Activated T-helper 1 cell treated with anti-CD3 and anti-CD28 coated beads, Interleukin-2, amount 50 U/mL, for 16 hours (primary cell): ENCODE results near the gene GNE.
A peak's percentile ranks its signal among the peaks of the same experiment; 100 is the strongest.
"Not testable (repeated sequence)": the region's sequence is repeated elsewhere in the genome, so short reads cannot be mapped to it uniquely, and the experiment has no call there.

ENCODE experiments used
- DNase-seq, 2 donors: peaks; one replicate each; pipeline ENCODE4 v3.0.0-alpha.2; 2020; ENCODE audit warnings: low read depth in 1 of 2, low spot score in 1 of 2

Gene GNE

DNA sequence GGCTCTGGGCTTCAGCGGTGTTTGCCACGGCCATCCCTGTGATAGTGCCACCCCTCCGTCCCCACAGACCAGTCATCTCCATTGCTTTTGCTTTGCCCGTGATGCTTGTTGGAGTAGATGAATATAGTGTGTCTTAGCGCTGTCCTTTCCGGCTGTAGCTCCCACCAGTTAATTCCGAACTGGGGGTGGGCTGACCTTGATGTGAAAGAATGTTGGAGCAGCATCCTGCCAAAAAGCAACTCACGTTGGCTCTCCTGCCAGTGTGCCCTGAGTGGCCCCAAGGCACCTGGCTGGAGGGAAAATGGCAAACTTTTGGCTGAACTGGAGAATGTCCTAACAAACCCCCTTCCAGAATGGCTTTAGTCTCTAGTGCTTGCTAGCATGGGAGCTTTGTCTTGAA lies 47.5 kb downstream of the GNE start:
- DNase-seq: no peak

DNA sequence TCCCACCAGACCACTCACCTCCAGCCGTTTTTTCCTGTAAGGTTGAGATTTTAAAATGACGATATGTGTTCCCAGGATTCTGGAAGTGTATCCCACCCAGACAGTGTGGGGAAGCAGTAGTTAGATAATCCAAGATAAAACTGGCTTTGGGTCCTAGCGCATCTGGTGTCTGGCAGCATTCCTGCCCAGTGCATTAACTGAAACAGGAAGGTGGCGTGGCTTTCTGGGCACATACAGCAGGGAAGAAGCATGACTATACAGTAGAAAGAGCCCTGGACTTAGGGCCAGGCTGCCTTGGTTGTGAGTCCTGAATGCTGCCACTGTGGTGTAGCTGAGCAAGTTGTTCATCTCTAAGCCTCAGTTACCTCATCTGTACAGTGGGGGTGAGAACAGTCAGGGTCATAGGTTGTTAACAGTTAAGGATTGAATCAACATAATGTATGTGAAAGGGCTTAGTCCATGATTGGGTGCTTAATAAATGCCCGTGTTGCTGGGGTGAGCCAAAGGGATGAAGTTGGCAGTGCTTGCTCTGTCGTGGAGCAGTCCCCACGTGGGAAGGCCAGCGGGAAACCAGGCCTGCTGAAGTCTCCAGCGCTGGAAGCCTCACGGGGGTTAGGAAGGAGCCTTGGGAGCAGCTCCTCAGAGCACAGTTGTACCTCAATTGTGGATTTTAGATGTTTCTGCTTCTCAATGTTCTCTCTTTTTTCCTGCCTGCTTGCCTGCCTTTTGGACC lies 49.6 kb downstream of the GNE start:
- DNase-seq: no peak

DNA sequence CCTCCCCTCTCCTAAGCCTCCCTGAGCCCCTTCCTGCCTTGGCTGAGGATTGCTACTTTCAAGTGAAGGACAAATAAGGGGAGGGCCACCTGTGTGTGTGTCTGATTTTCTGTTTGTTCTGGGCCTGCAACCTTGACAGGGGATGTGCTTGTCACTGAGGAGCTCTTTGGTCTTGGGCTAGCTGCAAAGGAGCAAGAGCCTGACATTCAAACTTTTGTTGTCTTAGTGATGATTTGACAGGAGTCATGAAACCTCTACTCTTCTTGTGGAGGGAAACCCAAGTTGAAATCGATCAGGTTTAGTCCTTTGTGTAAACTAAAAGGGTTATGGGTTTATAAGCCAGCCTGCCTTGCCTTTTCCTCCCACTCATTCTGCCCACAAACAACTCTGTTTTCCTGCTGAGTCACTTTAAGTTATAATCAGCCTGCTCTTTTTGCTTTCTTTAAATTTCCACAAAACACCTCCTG lies 50.7 kb downstream of the GNE start:
- no peak for DNase-seq

DNA sequence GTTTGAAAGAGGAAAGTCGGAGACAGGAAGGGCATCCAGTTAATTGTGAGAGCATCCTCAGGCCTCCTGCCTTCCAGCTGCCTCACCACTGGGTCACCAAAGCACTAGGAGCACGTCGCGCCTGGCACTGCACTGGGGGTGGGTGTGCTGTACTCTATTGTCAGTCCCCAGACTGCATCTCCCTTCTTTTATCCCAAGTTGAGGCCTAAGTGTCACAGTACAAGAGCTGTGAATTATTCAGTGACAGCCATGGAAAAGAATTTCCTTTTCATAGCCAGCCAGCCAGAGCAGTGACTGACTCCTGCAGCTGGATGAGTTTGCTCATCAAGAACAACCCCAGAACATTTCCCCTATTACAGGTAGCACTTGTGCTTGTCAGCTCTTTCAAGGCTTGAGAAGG lies 51.2 kb downstream of the GNE start:
- no peak for DNase-seq

DNA sequence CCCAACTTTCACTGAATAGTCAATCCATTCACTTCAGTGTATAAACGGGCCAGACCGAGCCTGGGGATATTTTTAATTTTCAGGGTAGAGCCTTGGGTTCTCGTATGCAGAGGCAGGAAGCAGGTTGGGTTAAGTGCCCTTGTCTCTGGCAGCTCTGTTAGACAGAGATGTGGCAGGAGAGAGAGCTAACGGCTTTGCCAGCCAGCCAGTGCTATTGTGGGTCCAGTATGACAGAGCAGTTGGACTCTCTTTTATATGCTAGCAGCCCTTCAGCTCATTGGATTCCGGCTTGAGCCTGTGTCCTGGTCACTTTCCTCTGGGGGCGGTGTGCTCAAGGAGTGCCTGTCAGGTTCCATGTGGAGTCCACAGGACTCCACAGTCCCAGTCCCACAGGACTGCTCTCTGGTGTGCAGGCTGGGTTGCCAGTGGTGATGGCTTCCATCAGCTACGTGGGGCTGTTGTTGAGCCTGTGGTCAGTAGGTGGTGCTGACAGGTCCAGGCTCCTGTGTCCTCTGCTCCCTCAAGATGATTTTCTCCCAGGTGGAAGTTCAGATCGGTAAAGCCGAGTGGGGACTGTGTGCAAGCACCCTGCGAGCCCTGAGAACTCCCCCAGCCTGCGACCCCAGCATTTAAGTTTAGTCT lies 53.2 kb downstream of the GNE start:
- DNase-seq: no peak

DNA sequence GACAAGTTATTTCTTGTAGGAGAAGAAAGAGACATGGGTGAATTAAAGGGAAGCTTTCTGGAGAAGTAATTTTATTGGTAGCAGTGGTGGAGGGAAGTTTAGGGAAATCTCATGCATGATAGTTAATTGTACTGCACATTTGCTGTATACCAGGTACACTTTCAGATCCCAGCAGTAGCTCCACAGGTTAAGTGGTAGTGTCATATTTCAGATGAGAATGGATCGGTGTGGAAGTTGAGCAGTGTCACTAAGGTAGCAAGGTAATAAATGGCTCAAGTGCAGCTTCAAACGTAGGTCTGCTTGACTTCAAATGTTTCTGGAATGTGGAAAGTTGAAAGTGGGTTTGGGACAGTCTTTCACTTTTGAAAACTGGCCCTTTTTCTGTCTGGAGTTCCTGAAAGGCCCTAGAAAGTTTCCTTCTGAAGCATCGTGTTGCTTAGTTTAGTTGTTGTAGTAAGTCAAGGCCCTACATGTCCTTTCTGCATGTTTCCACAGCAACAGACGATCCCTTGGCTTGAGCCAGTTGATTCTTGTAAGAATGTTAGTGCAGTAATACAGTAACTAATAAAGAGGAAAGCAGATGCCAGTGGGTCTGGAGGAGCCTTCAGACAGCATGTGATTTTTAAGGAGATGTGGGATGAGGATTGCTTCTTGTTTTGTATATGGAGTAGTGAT lies 63.8 kb downstream of the GNE start:
- no peak for DNase-seq

DNA sequence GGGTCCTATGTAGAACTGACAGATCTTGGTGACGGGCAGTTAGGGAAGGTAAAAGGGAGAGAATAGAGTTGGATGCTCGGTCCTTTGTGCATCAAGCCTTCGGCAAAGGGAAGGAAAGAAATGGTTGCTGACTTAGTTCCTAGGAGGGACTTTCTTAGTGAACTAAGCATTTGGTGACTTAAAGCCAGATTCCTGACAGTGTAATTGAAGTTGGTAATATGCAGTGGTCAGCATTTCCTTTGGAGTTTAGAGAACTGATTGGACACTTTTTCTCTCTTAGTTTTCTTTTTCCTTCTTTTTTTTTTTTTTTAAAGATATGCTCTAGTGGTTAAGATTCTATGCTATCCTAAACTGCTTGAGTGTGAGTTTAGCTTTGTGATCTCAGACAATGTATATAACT lies 65.2 kb downstream of the GNE start:
- DNase-seq: no peak

DNA sequence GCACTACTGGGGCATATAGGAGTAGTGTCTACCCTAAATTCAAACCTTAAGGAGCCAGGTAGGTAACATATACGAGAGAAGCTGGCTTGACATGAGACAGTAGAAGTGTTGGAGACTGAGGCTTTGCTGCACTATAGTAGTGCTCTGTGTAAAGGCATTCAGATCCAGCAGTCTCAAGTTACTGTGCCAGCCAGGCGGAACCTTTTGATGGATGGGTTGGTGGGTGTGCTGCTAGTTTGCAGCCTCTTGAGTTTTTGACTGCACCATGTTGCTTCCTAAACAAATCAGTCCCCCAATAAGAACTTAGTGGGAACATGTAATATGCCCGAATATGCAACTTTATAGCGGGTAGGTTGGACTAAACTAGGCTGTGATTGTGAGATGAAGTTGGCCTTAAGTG lies 66.1 kb downstream of the GNE start:
- no peak for DNase-seq

DNA sequence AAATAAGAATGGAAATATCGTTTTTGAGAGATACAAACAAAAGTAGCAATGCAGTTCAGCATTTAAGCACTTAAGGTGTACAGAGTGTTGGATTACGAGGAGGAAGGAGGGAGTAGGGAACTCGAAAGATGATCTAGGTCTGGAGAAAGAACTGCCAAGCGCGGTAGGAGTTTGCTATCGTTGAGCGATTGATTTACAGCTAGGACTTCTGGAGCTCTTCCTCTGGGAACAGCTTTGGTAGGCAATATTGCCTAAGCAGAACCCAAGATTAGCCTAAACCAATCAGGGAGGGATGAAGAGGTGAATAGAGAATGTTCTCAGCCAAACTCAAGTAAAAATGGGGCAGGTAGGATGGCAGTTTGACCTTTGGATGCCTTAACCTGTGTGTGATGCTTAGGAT lies 66.6 kb downstream of the GNE start:
- no peak for DNase-seq

DNA sequence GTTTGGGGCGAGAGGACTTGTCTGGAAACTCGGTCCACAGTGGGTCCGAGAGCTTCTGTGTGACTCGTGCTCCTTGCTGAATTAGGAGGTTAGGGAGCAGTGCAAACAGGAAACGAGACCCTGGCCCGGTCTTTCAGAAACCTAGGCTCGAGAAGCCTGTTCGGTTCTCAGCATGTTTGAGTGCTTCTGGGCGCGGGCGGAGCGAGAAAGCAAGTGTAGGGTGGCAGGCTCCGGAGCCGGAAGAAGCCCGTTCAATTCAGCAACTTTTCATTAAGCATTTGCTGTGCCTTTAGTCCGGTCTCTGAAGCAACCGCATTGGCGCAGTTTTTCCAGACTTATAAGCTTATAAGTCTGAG lies 67.0 kb downstream of the GNE start:
- DNase-seq: peak; percentile 6 to 21

DNA sequence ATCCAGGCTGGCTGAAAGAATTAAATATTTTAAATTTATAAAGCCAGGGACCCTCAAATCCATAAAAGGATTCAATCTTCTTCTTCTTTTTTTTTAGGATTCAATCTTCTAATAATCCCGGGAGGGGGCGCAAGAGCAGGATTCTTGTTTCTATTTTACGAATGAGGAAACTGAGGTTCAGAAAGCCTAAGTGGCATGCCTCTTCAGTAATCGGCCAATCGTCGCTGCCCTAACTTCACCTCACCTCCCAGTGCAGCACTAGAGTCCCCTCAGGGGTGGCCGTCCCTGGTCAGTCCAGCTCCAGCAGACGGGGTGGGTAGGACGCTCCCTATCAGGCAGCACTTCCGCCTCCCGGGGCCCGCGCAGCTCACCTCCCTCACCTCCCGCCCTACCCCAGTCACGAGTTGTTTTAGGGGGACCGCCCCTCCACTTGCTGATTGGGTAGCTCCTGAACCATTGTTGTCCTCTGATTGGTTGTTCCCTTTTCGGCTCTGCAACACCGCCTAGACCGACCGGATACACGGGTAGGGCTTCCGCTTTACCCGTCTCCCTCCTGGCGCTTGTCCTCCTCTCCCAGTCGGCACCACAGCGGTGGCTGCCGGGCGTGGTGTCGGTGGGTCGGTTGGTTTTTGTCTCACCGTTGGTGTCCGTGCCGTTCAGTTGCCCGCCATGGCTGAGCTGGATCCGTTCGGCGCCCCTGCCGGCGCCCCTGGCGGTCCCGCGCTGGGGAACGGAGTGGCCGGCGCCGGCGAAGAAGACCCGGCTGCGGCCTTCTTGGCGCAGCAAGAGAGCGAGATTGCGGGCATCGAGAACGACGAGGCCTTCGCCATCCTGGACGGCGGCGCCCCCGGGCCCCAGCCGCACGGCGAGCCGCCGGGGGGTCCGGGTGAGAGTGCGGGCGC lies 67.6 kb downstream of the GNE start, which contains the start of gene CLTA:
TSS of gene CLTA (plus strand) at position 534 of the 902 bp plus-strand sequence. CDS start at position 670, 136 bp downstream.
- peak; percentile 81 to 91 for DNase-seq

DNA sequence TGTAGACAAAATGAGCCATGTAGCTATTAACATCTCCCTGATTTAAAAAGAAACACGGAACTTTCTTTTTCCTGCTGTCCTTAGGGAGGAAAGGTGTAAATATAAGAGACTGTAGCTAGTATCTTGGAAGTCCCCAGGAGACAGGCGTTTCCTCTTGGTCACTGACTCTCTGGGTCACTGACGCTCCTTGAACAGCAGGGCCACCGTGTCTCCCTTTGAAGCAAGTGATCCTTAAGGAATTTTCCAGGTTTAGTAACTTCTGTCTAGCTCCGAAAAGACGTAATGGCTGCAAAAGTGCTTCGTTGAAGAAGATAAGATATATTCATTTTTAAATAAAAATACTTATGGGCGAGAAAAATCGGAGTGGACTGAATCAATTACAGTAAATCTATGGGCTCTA lies 68.3 kb downstream of the GNE start:
- DNase-seq: no peak

DNA sequence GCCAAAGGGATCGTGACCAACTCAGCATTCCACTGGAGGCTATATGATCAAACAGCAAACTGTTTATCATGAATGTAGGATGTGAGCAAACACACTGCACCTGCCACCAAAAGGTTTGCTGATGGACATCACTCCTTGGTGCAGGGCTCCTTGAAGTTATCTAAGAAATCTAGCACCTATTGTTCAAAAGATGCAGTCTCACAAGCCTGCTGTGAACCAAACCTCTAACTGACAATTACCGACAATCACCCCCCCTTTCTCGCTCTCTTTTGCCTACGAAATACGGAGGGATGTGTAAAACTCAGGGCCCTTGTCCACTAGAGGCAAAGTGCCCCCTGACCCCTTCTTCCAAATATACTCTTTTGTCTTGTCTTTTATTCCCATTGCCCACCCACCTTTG lies 70.0 kb downstream of the GNE start:
- DNase-seq: no peak

DNA sequence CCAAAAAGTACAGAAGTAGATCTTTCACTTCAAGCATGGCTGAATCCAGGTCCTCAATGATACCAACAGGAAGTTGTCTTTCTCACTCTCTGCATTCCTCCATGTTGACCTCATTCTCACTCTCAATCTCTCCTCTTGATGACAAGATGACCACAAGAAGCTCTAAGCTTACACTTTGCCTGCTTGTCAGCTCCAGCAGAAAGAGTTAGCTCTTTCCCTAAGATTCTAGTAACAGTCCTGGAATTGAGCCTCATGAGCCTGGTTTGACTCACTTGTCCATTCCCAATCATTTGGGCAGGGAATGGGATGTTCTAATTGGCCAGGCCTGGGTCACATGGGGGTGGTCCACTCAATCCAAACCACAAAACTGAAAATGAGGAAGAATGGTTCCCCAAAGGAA lies 70.8 kb downstream of the GNE start:
- DNase-seq: no peak

DNA sequence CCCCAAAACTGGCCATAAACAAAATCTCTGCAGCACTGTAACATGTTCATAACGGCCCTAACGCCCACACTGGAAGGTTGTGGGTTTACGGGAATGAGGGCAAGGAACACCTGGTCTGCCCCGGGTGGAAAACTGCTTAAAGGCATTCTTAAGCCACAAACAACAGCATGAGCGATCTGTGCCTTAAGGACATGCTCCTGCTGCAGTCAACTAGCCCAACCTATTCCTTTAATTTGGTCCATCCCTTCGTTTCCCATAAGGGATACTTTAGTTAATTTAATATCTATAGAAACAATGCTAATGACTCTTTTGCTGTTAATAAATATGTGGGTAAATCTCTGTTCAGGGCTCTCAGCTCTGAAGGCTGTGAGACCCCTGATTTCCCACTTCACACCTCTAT lies 78.0 kb downstream of the GNE start:
- DNase-seq: not testable (repeated sequence)

DNA sequence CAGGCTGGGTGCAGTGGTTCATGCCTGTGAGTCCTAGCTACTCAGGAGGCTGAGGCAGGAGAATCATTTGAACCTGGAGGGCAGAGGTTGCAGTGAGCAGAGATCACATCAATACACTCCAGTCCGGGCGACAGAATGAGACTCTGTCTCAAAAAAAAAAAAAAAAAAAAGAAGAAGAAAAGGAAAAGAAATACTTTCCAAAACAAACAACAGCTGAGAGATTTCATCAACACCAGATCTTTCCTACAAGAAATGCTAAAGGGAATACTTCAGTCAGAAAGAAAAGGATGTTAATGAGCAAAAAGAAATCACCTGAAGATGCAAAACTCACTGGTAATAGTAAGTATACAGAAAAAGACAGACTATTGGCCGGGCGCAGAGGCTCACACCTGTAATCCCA lies 80.7 kb downstream of the GNE start:
- no peak for DNase-seq

DNA sequence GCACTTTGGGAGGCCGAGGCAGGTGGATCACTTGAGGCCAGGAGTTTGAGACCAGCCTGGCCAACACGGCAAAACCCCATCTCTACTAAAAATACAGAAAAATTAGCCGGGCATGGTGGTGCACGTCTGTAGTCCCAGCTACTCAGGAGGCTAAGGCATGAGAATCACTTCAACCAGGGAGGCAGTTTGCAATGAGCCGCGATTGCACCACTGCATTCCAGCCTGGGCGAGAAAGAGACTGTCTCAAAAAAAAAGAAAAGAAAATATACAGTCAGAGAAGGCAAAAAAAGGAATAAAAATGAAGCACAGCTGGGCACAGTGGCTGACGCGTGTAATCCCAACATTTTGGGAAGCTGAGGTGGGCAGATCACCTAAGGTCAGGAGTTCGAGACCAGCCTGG lies 81.8 kb downstream of the GNE start:
- DNase-seq: not testable (repeated sequence)

DNA sequence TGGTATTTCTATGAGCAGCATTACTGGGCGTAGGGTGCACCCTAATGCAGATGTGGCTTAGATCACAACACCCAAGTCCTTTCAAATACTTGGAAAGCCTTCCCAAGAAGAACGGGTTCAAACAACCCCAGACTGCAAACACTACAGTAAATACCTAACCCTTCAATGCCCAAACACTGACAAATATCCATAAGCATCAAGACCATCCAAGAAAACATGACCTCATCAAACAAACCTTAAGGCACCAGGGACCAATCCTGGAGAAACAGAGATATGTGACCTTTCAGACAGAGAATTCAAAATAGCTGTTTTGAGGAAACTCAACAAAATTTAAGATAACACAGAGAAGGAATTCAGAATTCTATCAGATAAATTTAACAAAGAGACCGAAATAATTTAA lies 83.0 kb downstream of the GNE start:
- DNase-seq: not testable (repeated sequence)

DNA sequence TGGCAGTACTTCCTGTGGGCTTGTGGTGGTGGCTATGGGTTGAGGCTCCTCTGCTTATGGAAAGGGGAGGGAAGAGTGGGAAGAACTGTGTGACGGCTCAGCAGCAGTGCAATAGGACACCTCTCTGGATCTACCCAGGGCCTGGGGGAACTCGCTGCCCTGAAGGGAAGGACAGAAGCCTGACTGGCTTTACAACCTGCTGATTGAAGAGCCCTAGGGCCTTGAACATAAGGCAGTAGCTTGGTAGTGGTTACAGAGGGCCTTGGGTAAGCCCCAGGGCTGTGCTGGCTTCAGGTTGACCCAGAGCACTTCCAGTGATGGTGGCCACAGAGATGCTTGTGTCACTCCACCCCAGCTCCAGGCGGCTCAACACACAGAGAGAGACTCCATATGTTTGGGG lies 83.5 kb downstream of the GNE start:
- no peak for DNase-seq

DNA sequence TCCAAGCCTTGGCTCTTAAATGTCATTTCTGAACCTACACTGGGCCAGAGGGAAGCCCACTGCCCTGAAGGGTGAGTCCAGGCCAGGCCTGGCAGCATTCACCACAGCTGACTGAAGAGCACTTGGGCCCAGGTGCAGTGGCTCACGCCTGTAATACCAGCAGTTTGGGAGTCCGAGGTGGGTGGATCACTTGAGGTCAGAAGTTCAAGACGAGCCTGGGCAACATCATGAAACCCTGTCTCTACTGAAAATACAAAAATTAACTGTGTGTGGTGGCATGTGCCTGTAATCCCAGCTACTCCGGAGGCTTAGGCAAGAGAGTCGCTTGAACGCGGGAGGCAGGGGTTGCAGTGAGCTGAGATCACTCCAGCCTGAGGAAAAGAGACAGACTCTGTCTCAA lies 84.0 kb downstream of the GNE start:
- DNase-seq: no peak

DNA sequence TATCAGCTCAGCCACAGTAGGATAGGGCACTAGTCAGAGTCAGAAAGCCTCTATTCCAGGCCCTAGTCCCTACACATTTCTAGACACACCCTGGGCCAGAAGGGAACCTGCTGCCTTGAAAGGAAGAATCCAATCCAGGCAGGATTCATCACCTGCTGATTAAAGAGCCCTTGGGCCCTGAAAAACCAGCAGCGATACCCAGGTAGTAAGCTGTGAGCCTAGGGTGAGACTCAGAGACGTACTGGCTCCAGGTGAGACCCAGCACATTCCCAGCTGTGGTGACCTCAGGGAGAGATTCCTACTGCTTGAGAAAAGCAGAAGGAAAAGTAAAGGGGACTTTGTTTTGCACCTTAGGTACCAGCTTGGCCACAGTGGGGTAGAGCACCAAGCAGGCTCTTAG lies 84.4 kb downstream of the GNE start:
- DNase-seq: no peak
